ENCODE data around the gene SNX12.
A peak's percentile ranks its signal among the peaks of the same experiment; 100 is the strongest.

SNX12 gene

DNA sequence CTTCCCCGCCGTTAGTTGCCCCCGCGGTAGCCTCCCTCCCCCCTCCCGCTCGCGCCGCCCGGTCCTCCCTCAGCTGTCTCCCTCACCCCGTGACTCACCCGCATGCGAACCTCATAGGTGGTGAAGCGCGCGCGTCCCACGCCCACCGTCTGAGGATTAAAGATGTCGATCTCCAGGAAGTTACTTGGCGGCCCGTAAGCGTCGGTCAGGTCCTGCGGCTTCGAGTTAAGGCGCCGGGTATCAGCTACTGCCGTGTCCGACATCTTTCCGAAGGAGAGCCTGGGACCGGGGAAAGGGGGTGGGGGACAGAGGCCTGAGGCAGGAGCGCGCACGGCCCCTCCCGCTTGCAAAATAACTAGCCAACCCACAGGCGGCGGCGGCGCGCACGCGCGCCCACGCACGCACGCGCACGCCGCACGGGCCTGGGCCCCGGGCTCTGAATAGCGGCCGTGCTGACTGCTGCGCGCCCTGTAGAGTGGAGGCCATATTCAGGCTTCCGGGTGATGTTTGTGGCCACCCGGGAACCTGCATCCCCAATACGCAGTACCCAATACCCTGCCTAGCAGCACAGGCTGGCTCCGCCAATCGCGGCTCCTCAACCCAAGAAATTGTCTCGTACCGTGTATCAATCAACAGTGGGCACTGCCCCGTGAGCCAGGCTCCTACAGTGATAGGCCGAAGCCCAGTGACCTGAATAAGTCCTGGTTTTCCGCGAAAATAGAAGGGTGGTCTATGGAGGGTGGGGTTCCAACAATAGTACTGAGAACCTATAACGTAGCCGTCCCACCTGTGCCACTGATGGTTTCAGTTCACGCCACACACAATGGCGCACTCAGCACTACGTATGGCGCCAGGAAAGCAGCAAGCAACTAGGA is at the start of gene SNX12:
TSS of gene SNX12 (minus strand) at position 291 of the 875 bp plus-strand sequence. CDS start at position 263, 28 bp downstream.
- DNase-seq: peak; percentile 78 to 89

DNA sequence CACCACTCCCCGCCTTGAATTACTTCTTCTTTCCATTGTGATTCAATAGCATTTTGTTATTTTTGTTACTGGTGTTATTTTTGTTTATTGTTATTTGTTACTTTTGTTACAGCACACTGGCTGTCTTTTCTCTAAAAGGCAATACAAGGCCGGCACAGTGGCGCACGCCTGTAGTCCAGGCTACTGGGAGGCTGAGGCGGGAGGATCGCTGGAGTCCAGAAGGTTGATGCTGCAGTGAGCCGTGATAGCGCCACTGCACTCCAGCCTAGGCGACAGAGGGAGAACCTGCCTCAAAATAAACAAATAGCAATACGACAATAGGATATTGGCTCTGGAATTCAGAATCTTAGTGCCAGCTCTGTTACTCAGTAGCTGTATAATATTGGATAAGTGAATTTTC is 49.2 kb upstream of the SNX12 start:
- DNase-seq: no peak

DNA sequence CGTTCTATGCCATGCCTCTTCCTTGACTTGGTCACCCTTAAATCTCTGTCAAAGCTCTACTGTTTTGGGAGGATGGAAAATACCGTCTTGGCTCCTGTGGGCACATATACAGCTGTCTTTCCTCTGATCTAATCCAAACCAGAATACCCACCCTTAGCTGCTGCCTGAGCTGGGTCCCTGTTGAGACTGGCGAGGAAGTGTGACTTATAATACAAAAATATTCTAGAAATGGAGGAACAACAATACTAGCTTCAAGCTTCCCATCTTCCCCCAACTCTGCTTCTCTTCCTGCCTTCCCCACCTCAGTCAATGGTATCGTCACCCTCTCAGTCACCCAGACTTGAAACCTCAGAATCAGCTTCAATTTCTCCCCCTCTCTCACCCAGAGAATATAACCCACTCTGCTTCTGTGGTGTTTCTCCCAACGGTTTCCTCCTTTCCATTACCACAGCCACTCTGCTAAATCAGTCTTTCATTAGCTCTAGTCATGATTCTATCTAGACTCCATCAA is 43.8 kb upstream of the SNX12 start:
- DNase-seq: no peak

DNA sequence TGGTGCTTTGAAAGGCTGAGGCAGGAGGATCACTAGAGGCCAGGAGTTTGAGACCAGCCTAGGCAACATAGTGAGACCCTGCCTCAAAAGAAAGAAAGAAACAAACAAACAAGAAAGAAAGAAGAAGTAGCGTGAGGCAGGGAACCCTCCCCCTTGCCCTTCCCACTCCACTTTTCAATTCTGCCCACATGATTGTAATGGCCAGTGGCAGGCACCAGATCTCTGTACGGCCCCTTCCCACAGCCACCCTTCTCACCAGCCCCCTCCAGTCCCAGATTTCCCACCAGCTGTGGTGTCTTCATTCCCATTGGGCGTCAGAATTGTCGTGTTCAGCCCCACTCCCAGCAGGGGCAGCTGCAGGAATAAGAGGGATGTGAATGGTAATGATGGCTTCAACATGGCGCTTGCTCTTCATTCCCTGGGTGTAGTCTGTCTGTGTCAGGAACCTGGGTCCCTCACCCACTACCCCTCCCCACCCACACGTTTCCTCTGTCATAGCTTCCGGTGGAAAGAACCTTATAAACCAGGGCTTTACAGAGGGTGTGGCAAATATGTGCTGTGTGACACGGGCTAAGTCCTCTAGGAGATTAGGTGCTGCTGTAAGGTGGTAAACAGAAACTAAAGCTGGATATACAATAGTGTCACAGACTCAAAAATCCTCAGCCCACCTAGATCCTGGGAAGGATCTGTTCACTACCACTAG is 43.2 kb upstream of the SNX12 start, which contains the start of gene IL2RG:
TSS of gene IL2RG (minus strand) at position 437 of the 703 bp plus-strand sequence. CDS start at position 399, 38 bp downstream.
- DNase-seq: peak; percentile 76 to 86

DNA sequence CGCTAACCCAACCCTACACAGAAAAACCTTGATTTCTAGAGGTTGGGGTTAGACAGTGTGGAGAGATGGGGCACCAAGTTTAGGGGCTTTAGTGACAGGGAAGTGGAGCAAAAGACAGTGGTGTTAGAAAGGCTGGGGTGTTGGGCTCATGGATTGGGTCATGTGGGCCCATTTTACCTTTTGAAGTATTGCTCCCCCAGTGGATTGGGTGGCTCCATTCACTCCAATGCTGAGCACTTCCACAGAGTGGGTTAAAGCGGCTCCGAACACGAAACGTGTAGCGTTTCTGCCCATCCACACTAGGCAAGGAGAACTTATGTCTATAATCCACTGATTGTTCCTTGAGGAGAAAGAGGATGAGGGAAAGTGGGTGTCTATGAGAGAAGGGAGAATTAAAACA is 40.9 kb upstream of the SNX12 start:
- DNase-seq: no peak

DNA sequence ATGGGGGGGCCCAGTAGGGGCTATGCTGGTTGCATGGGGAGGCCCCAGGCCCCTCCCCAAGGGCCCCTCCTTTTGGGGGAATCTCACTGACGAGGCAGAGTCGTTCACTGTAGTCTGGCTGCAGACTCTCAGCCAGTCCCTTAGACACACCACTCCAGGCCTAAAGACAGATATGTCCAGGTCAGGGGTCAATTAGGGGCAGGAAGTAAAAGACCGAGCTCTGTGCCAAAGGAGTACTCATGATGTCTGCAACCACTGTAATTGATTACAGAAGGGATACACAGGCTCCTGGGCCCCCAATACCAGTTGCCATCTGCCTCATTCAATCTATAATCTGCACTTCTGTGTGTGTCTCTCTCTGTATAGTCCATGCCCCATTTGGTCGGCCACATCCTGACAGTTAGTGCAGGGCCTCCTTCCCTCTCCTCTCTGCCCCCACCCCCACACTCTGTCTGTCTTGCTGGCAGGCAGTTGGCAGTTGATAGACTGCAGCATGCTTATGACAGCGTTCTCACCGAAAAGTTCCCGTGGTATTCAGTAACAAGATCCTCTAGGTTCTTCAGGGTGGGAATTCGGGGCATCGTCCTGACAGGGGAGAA is 39.7 kb upstream of the SNX12 start:
- no peak for DNase-seq

DNA sequence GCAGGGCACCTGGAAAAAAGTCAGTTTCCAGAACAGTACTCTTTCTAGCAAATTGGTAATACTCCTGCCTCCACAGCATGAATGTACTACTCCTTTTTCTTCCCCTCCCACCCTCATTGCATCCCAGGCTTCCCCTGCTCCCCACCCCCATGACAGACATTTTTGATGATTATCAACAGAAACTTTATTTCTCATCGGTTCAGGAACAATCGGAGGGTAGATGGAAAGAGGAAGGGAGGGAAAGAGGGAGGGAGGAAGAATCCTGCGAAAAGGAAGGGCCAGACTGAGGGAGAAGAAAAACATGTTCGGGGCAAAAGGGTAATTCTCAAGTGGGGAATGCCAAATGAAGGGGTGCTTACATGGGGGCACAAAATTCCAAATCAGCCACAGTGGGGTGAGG is 39.1 kb upstream of the SNX12 start:
- DNase-seq: no peak

DNA sequence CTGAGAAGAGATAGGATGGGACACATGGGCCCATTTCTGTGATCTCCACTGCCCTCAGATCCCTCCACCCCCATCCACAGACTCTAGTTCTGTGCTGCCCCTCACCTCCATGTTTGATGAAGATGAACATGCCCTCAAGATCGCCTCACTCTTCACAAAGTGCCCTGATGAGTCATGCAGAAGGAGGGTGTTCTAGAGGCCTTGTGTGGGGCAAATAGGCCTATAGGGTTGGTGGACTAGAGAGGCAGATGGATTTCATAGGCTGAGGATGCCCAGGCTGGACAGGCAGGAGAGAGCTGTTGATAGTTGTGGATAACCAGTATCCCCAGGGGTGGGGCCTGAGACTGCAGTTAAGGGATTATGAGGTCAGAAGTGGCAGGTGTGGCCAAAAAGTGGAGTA is 38.3 kb upstream of the SNX12 start, which contains the start of gene CXorf65:
TSS of gene CXorf65 (minus strand) at position 314 of the 400 bp plus-strand sequence. CDS start at position 130, 184 bp downstream.
- peak in 1 of 2 donors; percentile 17 for DNase-seq

DNA sequence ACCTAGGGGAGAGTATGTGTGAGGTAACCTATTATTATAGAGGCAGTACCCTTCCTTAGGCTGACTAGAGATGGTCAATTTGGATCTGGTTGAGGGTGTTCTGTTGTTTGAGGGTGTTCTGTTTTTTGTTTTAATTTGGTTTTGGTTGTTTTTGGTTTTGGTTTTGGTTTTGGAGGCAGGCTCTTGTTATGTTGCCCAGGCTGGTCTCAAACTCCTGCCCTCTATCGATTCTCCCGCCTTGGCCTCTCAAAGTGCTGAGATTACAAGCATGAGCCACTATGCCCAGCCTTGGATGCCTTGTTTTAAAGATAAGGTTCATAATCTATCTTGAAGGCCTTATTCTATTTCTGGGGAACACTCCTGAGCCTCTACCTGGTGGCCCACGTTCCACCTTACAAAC is 37.5 kb upstream of the SNX12 start:
- no peak for DNase-seq

DNA sequence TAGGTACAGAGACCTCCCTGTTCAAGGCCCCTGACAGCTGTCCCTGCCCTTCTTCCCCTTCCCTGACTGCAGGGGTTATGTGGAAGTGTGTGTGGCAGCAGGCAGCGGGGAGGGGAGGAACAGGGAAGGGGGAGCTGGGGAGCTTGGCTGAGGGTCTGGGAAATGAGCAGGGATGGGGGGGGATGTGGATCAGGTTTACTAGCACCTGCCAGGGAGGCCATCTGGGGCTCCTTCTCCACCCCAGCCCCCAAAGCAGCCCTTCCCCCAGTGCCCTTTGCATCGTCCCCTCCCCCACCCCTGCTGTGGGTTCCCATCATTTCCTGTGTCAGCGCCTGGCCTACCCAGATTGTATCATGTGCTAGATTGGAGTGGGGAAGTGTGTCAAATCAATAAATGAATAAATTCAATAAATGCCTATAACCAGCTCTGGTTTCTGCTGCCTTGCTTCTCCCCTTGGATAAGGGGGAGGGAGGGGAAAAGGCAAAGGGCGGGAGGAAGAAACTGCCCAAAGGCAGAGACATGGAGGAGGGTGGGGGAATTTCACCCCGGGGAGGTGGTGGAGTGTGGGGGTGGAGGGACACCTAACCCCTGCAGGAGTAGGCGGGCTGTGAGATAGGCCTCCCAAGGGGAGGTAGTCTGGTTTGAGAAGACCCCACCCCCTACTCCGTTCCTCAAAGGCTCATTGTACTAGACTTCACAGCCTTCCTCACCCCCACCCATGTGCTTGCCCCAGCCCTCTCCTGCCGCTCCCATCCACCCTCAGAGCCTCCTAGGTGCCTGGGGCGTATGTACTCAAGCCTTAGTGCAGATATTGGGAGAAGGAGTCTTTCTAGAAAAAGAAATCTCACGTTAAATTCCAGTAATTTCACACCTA is 35.2 kb upstream of the SNX12 start:
- no peak for DNase-seq

DNA sequence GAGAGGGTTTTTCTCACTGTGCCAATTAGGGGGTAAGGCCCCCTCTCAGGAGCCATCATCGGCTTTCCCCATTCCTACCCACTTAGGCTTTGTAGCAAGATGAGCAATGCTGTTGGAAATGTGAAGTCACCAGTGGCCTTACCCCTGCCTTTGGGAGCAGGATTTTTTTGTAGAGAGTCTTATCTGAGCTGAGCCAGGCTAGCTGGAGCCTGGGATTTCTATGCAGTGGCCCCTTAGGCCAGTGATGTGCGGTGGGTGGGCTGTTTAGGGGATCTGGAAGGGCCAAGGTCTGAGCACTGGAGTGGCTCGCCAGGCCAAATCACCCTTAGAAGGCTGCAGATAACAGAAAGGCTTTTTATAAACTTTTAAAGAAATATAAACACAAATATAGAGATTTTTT is 34.2 kb upstream of the SNX12 start:
- DNase-seq: no peak

DNA sequence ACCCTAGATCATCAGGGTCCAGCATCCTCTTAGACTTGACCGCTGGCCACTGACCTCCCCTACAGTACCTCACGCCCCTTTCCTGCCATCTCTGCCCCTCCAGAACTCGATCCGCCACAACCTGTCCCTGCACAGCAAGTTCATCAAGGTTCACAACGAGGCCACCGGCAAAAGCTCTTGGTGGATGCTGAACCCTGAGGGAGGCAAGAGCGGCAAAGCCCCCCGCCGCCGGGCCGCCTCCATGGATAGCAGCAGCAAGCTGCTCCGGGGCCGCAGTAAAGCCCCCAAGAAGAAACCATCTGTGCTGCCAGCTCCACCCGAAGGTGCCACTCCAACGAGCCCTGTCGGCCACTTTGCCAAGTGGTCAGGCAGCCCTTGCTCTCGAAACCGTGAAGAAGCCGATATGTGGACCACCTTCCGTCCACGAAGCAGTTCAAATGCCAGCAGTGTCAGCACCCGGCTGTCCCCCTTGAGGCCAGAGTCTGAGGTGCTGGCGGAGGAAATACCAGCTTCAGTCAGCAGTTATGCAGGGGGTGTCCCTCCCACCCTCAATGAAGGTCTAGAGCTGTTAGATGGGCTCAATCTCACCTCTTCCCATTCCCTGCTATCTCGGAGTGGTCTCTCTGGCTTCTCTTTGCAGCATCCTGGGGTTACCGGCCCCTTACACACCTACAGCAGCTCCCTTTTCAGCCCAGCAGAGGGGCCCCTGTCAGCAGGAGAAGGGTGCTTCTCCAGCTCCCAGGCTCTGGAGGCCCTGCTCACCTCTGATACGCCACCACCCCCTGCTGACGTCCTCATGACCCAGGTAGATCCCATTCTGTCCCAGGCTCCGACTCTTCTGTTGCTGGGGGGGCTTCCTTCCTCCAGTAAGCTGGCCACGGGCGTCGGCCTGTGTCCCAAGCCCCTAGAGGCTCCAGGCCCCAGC is 32.7 kb upstream of the SNX12 start:
- no peak for DNase-seq

DNA sequence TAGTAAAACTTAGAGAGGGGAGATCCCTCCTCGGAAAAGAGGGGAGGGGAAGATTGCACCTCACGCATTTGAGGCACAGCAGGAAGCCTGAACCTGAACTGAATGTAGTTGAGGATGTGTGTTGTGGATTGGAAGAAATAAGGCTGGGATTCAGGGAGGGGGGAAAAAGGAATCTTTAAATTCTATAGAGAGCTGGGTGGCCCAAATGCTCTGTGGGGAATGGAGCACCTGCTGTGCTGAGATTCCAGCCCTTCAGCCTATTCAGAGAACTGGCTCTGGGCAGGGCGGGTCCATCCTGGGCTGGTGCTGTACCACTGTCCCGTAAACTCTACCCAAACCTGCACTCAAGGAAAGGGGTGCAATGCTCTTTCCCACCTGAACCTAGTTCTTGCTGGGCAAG is 31.6 kb upstream of the SNX12 start:
- no peak for DNase-seq

DNA sequence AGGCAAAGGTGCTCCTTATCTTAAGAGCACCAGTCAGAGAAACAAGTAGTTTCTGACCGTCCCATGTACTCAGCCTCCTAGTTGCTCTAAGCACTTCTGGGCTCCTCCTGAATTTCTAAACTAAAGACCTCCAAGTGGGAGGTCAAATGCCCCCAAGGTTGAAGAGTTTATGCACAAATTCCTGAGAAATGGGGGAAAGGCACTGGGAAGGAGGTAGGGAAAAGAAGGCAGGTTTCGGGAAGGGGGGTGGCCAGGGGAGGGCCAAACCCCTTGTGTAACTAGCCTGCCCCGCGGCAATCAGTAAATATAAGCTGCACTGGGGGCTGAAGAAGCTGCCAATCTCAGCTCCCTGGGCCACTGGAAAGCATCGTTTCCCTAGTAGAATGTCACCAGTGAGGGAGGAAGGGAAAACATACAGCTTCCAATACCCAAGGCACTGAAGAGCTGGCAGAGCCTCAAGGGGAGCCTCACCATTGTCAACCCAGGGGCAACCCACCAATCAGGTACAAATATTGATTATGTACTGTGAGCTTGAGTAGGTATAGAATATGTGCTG is 30.9 kb upstream of the SNX12 start:
- no peak for DNase-seq

DNA sequence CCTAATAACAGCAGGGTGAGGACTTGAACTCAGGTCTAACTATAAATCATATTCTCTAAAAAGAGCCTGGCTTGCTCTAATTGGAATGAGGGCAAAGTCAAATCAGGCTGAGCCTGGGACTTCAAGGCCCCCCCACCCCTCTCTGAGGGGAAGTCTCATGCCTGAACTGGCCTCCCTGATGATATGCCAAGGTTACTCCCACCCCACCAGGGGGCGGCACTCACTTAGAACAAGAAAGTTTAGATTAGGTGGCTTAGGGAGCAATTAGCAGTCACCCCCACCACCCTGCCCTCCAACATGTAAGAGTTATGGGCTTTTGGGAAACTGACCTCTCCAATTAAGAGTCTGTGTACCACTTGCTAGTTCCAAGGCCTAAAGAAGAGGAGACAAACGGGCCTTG is 30.2 kb upstream of the SNX12 start:
- DNase-seq: peak; percentile 40 to 55

DNA sequence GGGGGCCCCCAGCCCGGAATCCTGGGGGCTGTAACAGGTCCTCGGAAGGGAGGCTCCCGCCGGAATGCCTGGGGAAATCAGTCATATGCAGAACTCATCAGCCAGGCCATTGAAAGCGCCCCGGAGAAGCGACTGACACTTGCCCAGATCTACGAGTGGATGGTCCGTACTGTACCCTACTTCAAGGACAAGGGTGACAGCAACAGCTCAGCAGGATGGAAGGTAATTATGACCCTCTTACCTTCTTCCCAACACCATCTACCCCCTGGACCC is 28.6 kb upstream of the SNX12 start:
- DNase-seq: no peak

DNA sequence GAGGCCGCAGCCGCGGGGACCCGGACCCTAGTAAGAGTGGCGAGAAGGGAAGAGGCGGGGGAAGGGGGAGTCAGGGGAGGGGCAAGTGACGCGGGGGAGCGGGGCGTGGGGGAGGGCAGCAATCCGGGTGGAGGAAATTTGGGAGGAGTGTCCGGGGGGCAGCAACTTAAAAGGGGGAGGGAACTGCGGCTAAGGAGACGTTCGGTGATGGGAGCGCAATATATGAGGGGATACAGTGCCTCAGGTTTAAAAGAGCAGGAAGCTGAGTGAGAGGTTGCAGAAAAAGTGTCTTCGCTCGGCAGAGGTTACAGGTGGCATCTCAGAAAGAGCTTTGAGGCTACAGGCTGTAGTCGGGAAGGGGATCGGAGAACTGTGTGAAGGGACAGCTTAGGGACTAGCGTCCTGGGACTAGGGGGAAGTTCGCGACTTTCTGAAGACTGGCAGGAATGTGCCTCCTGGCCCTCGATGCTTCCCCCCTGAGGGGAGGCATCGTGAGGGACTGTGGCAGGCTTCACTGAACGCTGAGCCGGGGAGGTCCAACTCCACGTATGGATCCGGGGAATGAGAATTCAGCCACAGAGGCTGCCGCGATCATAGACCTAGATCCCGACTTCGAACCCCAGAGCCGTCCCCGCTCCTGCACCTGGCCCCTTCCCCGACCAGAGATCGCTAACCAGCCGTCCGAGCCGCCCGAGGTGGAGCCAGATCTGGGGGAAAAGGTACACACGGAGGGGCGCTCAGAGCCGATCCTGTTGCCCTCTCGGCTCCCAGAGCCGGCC is 28.0 kb upstream of the SNX12 start:
- no peak for DNase-seq

DNA sequence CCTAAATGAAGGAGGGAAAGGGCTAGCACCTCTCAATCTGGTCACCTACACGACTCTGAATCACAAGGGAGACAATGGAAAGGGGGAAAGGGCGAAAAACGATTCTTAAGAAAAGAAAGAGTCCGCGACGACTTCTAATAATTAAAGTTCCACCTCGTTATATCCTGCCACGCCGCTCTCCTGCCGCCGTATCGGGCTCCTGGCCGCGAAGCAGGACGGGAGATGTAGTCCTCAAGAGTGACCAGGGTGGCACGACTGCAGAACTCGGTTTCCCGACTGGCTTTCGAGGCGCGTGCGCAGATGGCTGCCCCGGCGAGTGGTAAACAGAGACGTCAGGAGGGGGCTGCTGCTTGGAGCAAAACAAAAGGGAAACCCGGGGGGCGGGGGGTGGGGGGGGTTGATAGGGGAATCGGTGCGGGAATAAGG is 27.4 kb upstream of the SNX12 start, which contains the start of gene FOXO4:
TSS of gene FOXO4 (plus strand) at position 297 of the 426 bp plus-strand sequence. CDS start 678 bp downstream, outside the sequence.
- DNase-seq: peak; percentile 76 to 80

DNA sequence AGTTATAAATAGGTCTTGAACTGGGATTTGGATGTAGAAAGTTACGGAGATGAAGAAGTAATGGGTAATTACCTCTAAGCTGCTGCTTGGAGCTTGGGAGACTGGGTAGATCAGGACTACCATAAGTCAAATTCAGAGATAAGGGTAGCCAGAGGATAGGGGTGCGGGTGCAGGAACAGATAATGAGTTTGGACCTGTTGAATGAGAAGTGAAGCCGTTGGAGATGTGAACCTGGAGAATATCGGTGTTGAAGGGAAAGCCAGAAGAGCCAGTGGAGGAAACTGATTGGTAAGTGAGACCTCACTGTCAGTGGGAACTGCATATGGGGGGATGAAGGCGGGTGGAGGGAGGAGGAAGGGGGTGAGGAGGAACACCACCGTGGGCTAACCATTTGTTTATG is 26.9 kb upstream of the SNX12 start:
- DNase-seq: no peak

DNA sequence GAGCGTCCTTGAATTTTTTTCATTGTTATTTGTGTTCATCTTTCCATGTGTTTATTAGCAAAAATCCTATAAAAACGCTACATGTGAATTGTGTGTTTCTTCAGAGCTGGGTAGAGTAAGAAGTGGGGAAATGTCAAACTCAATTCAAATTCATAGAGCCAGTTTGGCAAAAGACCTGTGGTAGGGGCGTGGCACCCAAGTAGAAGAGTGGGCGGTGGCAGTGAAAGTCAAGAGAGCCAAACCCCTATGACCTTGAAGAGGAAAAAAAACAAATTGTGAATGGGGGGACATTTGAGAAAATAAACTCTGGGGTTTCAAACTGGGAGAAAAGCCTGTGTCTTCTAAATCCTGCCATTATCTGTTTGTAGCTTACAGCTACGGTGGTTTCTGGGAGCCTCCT is 23.1 kb upstream of the SNX12 start:
- no peak for DNase-seq
